ENCODE results near the gene PI4KA. TPM values are rescaled to one million over a fixed set of nuclear protein-coding genes. Genes with fewer than 3 reads are reported as not detected.
"Not testable (repeated sequence)": the region's sequence is repeated elsewhere in the genome, so short reads cannot be mapped to it uniquely, and the experiment has no call there.

Gene PI4KA
- total RNA-seq, 2 experiments from 2014 or later, result 46.9 to 95.7 TPM

GRCh38 chr22:20839837-20840645, 18.6 kb downstream of the PI4KA start:
- peaks cover 4% of the 10 kb centered on the region; the same call in 1 of the 2 replicates for H3K36me3 ChIP-seq (ENCODE audit: insufficient read depth, low read length)
- BruUV-seq (replicated peaks), result no TSS peak
- H3K9me3 ChIP-seq (ENCODE audit: low read length), result no peaks in the 10 kb centered on the region
- no peak overlapping the region for H3K4me3 ChIP-seq (ENCODE audit: low read depth, low read length, poor library complexity, severe bottlenecking)
- CTCF ChIA-PET (ENCODE audit: unreplicated experiment), result no interaction called here
- TF ChIP-seq, protein P1, sequence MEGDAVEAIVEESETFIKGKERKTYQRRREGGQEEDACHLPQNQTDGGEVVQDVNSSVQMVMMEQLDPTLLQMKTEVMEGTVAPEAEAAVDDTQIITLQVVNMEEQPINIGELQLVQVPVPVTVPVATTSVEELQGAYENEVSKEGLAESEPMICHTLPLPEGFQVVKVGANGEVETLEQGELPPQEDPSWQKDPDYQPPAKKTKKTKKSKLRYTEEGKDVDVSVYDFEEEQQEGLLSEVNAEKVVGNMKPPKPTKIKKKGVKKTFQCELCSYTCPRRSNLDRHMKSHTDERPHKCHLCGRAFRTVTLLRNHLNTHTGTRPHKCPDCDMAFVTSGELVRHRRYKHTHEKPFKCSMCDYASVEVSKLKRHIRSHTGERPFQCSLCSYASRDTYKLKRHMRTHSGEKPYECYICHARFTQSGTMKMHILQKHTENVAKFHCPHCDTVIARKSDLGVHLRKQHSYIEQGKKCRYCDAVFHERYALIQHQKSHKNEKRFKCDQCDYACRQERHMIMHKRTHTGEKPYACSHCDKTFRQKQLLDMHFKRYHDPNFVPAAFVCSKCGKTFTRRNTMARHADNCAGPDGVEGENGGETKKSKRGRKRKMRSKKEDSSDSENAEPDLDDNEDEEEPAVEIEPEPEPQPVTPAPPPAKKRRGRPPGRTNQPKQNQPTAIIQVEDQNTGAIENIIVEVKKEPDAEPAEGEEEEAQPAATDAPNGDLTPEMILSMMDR (conservative IDR thresholded peaks at IDR 0.05; ENCODE audit: low read length), result no peak
- TF ChIP-seq EZH2phosphoT487 (IDR thresholded peaks at IDR 0.05; ENCODE audit: borderline replicate concordance, low read depth, low read length), result no peak
- POLR2A ChIA-PET, result no interaction called here
- H3K4me2 ChIP-seq (ENCODE audit: low read length), result no peak overlapping the region
- peaks cover 8% of the 10 kb centered on the region for H3K4me1 ChIP-seq (ENCODE audit: insufficient read depth, low read length, poor library complexity, severe bottlenecking)
- no peak overlapping the region for H2AFZ ChIP-seq (ENCODE audit: low read length)
- H3K9me2 ChIP-seq (ENCODE audit: insufficient read depth, low read length), result no peaks in the 10 kb centered on the region
- peaks cover 15% of the 10 kb centered on the region; the same call in 1 of the 2 replicates for H4K20me1 ChIP-seq (ENCODE audit: insufficient read depth, low read length)
- H3K79me2 ChIP-seq (ENCODE audit: insufficient read depth, low read depth, low read length), result peaks cover 39% of the 10 kb centered on the region; the same call in 1 of the 2 replicates
- no peak overlapping the region for H3K27ac ChIP-seq (ENCODE audit: low read depth, low read length, poor library complexity, severe bottlenecking)
- intact Hi-C loops (cut with micrococcal nuclease; ENCODE audit: unreplicated experiment), result no loop called here
- no peak for DNase-seq (ENCODE audit: low spot score)

- H3K4me3 ChIP-seq (ENCODE audit: low read depth, low read length, poor library complexity, severe bottlenecking); intact Hi-C loops (cut with micrococcal nuclease; ENCODE audit: unreplicated experiment); H3K4me1 ChIP-seq (ENCODE audit: insufficient read depth, low read length, poor library complexity, severe bottlenecking); H3K9me2 ChIP-seq (ENCODE audit: insufficient read depth, low read length); CTCF ChIA-PET (ENCODE audit: unreplicated experiment); H3K9me3 ChIP-seq (ENCODE audit: low read length); H4K20me1 ChIP-seq (ENCODE audit: insufficient read depth, low read length); H3K27ac ChIP-seq (ENCODE audit: low read depth, low read length, poor library complexity, severe bottlenecking); BruUV-seq (replicated peaks); H2AFZ ChIP-seq (ENCODE audit: low read length); H3K4me2 ChIP-seq (ENCODE audit: low read length); POLR2A ChIA-PET; DNase-seq (ENCODE audit: low spot score): not testable (repeated sequence)
- Histone ChIP-seq H3K79me2 (ENCODE audit: insufficient read depth, low read depth, low read length) (peaks cover 32% of the 10 kb centered on the region; the same call in 1 of the 2 replicates), H3K36me3 (ENCODE audit: insufficient read depth, low read length) (peaks cover 10% of the 10 kb centered on the region)
Measured at GRCh38 chr22:20839354-20839753, 19.3 kb downstream of the PI4KA start.

DNA sequence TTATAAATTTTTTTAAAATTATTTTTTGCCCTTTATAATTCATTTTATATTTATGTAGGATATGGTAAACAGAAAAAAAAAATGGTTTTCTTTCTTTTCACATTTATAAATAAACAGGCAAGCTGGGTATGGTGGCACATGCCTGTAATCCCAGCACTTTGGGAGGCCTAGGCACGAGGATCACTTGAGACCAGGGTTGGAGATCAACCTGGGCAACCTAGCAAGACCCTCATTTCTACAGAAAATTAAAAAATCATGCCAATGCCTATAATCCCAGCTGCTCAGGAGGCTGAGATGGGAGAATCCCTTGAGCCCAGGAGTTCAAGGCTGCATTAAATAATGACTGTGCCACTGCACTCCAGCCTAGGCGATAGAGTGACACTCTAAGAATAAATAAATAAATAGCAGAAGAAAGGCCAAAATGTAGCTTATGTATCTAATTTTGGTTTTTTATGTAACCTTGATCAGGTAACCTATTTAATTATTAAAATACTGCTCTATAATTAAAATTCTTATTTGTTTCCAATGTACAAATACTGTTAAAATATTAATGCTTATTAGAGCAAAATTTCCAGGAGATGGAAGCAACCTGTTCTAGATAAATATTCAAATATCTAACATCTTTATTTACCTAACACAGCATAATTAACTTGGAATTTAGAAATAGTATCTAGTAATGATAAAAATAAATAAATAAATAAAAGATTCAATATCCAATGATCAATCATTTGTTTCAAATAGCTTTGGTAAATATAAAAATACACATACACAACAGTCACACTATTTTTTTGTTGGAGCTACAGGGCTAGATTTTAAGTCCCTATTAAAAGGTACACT, 21.4 kb downstream of the PI4KA start:
- Histone ChIP-seq H3K4me3 (ENCODE audit: low read depth, low read length, poor library complexity, severe bottlenecking) (no peak overlapping the region), H3K79me2 (ENCODE audit: insufficient read depth, low read depth, low read length) (peaks cover 24% of the 10 kb centered on the region; the same call in 1 of the 2 replicates), H3K9me2 (ENCODE audit: insufficient read depth, low read length) (no peaks in the 10 kb centered on the region), H3K9me3 (ENCODE audit: low read length) (no peaks in the 10 kb centered on the region), H3K4me2 (ENCODE audit: low read length) (no peak overlapping the region), H3K27ac (ENCODE audit: low read depth, low read length, poor library complexity, severe bottlenecking) (no peak overlapping the region), H4K20me1 (ENCODE audit: insufficient read depth, low read length) (peaks cover 6% of the 10 kb centered on the region; the same call in 1 of the 2 replicates), H3K4me1 (ENCODE audit: insufficient read depth, low read length, poor library complexity, severe bottlenecking) (peaks cover 8% of the 10 kb centered on the region), H3K36me3 (ENCODE audit: insufficient read depth, low read length) (peaks cover 32% of the 10 kb centered on the region), H2AFZ (ENCODE audit: low read length) (no peak overlapping the region)
- no TSS peak for BruUV-seq (replicated peaks)
- intact Hi-C loops (cut with micrococcal nuclease; ENCODE audit: unreplicated experiment), result no loop called here
- ChIA-PET CTCF (ENCODE audit: unreplicated experiment) (no interaction called here), POLR2A (interaction anchor here (0.5 to 1.2 kb wide), 4 partner anchors 10 to 577 kb away, joined by 3 to 7 read pairs (median 4); no protein-coding TSS in a partner anchor)
- DNase-seq (ENCODE audit: low spot score), result no peak
- TF ChIP-seq EZH2phosphoT487 (IDR thresholded peaks at IDR 0.05; ENCODE audit: borderline replicate concordance, low read depth, low read length), result no peak
- TF ChIP-seq, protein P1 (conservative IDR thresholded peaks at IDR 0.05; ENCODE audit: low read length), result no peak

Measured in OCI-LY7 (cell line).